GM21360 (cell line): Measurements from ENCODE around the gene CHCT1.

Experiments used
- ATAC-seq: cut with Tn5 transposase; IDR thresholded peaks from one replicate; pipeline ENCODE4 v1.9.1; 2021; ENCODE audit warnings: mild to moderate bottlenecking, moderate library complexity; ENCODE audit not compliant: unreplicated experiment

CHCT1 gene

DNA sequence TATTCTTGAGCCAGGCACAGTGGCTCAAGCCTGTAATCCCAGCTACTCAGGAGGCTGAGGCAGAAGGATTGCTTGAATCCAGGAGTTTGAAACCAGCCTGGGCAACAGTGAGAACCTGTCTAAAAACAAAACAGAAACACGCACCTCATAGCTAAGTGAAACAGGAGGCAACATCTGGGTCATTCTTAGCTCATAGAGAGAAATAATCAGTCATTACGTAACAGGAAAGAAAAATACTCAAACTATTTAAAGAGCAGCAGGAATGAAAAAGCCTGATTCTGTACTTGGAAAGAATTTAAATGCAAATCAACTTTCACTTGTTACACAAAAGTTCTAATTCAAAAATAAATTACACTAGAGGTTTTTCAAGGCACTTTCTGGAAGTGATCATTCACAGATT is 17.2 kb downstream of the CHCT1 start:
- ATAC-seq: no peak

GRCh38 chr17:60442271-60443173 is 20.2 kb downstream of the CHCT1 start:
- no peak for ATAC-seq

GRCh38 chr17:60443713-60444112 is 21.4 kb downstream of the CHCT1 start:
- no peak for ATAC-seq

- no peak for ATAC-seq
These were observed 22.9 kb downstream of the CHCT1 start for GRCh38 chr17:60445144-60445543.

DNA sequence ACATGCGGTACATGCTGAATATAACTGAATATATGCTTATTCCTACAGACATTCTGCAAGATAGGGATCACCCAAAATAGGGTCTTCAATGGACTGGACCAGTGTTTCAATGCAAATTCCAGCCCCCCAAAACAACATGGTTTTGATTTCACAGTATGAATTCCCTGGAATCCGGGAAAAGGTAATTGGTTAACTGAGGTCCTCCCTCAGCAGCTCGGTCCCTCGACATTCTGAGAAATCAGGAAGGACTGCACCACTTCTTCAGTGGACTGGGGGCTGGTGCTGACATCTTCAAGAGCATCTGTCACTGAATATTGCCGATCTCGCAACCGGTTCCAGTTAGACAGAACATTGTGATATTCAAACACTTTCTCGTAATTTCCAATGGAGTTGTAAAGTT is 25.1 kb downstream of the CHCT1 start:
- ATAC-seq: no peak

DNA sequence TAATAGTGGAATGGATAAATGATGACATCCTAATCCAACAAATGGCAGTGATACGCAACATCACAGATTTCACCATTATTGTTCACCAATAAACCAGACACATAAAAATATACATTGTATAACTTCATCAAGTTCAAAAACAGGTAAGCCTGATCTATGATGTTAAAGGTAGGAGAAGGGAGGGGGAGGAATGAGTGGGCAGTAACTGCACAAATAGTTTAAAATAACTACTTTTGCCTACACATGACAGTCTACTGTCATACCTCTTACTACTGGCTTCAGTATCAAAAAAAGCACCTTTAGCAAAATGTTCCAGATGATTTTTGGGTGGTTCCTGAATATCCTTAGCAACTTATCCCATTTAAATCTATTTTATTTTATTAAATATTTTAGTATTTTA is 28.8 kb downstream of the CHCT1 start:
- no peak for ATAC-seq

- ATAC-seq: no peak
These were observed 29.7 kb downstream of the CHCT1 start for GRCh38 chr17:60451965-60452364.

- no peak for ATAC-seq
These were observed 33.1 kb downstream of the CHCT1 start for GRCh38 chr17:60455378-60455777.

- no peak for ATAC-seq
These were observed 34.9 kb downstream of the CHCT1 start for GRCh38 chr17:60457148-60457547.

DNA sequence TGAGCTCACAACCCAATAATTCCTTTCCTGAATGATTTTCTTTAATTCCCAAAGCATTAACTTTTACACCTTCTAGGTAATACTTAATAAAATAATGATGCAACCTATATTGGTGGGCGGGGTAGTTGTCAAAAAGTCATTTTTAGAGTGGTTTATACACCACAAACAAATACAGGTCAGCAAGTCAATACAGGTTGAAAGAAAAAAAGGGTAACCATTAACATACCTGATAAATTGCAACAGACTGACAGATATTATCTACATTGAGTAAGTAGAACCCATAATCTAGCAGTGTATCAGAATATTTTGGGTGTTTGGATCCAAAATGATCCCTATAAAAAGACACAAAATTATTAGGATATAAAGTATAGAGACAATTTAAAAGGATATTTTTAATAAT is 39.3 kb downstream of the CHCT1 start:
- no peak for ATAC-seq

GRCh38 chr17:60463157-60463835 is 41.0 kb downstream of the CHCT1 start:
- ATAC-seq: no peak

GRCh38 chr17:60464343-60464742 is 42.1 kb downstream of the CHCT1 start:
- no peak for ATAC-seq

DNA sequence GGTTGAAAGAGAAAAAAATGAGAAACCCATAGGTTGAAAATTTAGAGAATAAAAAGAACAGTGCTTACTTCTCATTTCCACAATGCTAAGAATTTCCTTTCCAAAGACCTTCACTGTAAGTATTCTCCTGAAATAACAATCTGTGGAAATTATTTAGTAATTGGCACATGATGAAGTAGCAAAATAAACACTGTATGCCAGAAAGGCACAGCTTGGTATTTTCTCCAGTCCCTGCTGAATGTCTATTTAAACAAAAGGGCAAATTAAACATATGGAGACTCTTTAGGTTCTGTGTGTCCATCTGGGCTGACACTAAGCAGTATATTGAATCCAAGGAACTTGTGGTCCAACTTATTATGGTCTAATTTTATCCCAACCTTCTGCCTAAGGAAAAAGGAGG is 46.1 kb downstream of the CHCT1 start:
- no peak for ATAC-seq

GRCh38 chr17:60471451-60471850 is 49.2 kb downstream of the CHCT1 start:
- no peak for ATAC-seq

DNA sequence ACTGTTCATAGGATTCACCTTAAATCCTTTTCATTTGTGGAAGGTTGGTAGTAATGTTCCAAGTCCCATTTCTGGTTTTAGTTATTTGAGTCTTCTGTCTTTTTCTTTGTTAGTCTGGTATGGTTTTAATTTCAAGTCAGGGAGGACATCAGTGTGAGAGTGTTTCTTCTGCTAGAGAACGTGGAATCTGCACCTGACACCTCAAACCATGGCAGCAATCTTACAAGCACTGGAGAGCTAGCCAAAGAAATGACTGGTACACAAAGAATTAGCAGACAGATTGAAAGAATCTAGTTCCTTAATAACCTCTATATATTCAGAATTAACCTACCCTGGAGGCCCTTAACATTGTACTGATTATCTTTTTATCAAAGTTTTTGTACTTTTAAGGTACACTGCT is 50.2 kb downstream of the CHCT1 start:
- ATAC-seq: no peak

DNA sequence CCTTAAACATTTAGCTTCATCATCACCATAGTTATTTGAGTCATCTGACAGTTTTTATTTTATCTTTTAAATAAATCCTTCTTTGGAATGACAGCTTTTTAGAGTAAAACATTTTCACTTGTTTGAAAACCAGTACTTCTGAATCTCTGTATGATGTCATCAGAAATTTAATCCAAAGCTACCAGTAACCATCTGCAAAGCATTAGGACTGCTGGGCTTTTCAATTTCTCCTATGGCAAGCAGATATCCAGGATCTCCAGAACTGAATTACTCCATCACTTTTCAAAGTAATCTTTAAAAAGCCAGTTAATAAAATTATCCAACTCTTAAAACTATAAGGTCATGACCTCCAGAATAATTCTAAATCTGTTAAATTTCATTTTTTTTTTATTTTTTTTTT is 51.5 kb downstream of the CHCT1 start:
- no peak for ATAC-seq
